Bronchial epithelial cell (primary cell): Measurements from ENCODE around the gene ZNF528. TPM values are rescaled to one million over a fixed set of nuclear protein-coding genes. Genes with fewer than 3 reads are reported as not detected.
A peak's percentile ranks its signal among the peaks of the same experiment; 100 is the strongest.

ENCODE experiments used
- DNase-seq: peaks from one replicate; pipeline ENCODE4 v3.0.0-alpha.2; 2010; ENCODE audit warnings: low read depth
- FAIRE-seq: peaks from 2 replicates; lab custom pipeline; 2011; peaks lifted over from hg19 to GRCh38; lab: Jason Lieb, UNC
- H3K27me3 ChIP-seq: 2 replicates; pipeline ENCODE4 v1.5.1; 2011; ENCODE audit warnings: low read length; ENCODE audit not compliant: control insufficient read depth, insufficient read depth
- H3K36me3 ChIP-seq: 2 replicates; pipeline ENCODE4 v1.5.1; 2011; ENCODE audit warnings: low read length; ENCODE audit not compliant: control insufficient read depth, insufficient read depth
- H3K4me3 ChIP-seq: 2 replicates; pipeline ENCODE4 v1.5.1; 2011; ENCODE audit warnings: mild to moderate bottlenecking, low read depth, low read length, control low read depth
- total RNA-seq: library from RNA; depleted of rRNA; stranded (reverse); fragments of >200 nt; gene quantifications from 2 replicates; pipeline ENCODE4 v1.2.1, GENCODE V29; 2014
- TF ChIP-seq, protein P1 (sequence below): IDR thresholded peaks from 2 replicates; pipeline ENCODE4 v1.5.1; 2011; ENCODE audit warnings: mild to moderate bottlenecking, moderate library complexity, low read length, control low read depth, inconsistent platforms; ENCODE audit not compliant: insufficient read depth, severe bottlenecking

ZNF528 gene
- total RNA-seq, 1 donor from 2014 or later = 15.8 TPM

DNA sequence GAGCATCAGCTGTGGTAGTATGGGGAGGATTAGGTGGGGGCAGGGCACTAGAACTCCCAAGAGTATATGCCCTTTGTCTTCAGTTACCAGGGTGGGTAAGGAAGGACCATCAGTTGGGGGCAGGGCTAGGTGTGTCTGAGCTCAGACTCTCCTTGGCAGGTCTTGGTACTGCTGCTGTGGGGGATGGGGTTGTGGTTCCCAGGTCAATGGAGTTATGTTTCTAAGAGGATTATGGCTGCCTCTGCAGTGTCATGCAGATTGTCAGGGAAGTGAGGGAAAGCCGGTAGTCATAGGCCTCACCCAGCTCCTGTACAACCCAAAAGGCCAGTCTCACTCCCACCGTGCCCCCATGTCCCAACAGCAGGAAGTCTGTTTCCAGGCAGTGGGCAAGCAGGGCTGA, 46.9 kb downstream of the ZNF528 start:
- Histone ChIP-seq H3K36me3 (no peaks in the 10 kb centered on the region), H3K4me3 (no peak overlapping the region), H3K27me3 (no peaks in the 10 kb centered on the region)
- DNase-seq (no peak), FAIRE-seq (peak; percentile 68)
- TF ChIP-seq, protein P1, sequence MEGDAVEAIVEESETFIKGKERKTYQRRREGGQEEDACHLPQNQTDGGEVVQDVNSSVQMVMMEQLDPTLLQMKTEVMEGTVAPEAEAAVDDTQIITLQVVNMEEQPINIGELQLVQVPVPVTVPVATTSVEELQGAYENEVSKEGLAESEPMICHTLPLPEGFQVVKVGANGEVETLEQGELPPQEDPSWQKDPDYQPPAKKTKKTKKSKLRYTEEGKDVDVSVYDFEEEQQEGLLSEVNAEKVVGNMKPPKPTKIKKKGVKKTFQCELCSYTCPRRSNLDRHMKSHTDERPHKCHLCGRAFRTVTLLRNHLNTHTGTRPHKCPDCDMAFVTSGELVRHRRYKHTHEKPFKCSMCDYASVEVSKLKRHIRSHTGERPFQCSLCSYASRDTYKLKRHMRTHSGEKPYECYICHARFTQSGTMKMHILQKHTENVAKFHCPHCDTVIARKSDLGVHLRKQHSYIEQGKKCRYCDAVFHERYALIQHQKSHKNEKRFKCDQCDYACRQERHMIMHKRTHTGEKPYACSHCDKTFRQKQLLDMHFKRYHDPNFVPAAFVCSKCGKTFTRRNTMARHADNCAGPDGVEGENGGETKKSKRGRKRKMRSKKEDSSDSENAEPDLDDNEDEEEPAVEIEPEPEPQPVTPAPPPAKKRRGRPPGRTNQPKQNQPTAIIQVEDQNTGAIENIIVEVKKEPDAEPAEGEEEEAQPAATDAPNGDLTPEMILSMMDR = no peak

DNA sequence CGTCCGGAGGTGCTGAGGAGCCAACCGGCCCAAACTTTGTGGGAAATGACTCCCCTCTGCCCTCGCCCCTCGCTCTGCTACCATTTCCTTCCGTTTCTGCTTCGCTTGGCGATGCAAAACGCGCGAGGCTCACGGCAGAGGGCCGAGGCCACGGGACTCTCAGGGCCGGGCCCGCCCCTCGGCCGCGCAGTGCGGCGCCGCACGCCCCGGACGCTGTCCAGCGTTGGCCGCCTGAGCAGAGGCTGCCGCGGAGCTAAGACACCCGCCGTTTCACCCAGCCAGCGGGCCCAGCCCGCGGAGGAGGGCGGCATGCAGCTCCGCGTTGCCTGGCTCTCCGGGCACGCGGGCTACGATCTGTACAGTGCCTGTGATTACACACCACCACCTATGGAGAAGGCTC, 53.6 kb downstream of the ZNF528 start:
- DNase-seq = no peak
- FAIRE-seq = no peak
- Histone ChIP-seq H3K27me3 (no peaks in the 10 kb centered on the region), H3K4me3 (no peak overlapping the region), H3K36me3 (no peaks in the 10 kb centered on the region)
- TF ChIP-seq, protein P1 = no peak

DNA sequence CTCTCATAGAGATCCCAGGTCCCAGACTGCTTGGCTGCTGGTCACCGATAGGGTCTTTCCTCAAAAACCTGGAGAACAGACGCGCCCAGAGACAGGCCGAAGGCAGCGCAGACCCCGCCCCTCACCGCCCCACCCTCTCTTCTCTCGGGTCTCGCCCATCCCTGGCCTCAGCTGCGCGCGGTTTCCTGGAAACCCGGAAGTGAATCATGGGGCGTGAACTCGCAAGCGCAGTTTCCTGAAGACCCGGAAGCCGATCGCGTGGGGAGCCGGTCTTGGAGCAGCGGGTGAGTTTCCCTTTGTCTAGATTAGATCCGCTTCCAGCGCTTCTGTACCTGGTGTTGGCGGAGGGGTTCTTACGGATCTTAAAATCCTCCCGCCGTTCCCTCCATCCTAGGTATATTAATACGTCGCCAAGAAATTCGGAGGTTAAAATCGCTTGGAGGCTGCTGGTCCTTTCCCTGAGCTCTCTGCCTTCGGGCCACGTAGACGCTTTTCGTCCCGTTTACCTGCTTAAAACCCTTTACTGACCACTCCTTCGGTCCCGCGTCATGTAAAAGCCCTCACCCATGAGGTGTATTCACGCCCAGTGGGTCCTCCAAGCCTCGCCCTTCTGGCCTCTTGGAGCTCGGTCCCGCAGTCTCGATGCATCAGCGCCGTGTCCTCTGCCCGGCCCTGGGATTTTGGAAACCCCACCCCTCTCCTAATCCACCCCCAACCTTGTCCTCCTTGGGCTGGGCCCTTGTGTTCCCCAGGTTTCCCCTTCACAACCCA, 55.9 kb downstream of the ZNF528 start, which contains the start of gene ZNF578:
Gene ZNF578 (plus strand): TSS at position 230 of the 771 bp plus-strand sequence. CDS start 48,293 bp downstream, outside the sequence.
- Histone ChIP-seq H3K4me3 (peak within 1 kb of the TSS; percentile 41), H3K27me3 (no peaks in the 10 kb centered on the region), H3K36me3 (peaks cover 1% of the 10 kb centered on the region)
- FAIRE-seq = no peak
- DNase-seq = peak; percentile 65
- TF ChIP-seq, protein P1 = no peak

DNA sequence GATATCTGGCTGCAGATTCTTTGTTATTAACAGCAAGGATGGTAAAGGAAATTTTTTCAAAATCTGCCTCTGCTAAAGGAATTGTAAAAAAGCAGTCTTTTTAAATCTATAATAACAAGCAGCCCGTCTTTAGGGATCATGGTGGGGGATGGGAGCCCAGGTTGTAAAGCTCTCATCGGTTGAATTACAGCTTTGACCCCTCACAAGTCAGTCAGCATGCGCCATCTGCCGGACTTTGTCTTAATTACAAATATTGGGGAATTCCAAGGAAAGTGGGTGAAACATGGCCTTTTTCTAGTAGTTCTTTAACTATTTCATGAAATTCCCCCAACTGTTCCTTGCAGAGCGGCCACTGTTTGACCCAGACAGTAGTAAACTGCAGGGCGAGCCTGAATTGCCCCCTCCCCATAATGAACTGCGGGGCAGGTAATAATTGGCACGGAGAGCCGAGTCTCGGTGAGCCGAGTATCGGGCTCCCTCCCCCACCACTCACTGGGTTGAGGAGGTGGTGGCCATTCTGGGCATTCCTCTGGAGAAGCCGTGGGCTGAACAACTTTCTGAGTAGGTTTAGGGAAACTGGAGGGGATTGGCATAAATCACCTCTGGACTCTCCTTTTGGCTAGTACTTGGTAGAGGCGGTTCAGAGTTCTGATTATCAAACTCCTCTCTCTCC, 67.3 kb downstream of the ZNF528 start:
- no peaks in the 10 kb centered on the region for H3K27me3 ChIP-seq
- DNase-seq (no peak), FAIRE-seq (no peak)
- no peak overlapping the region for H3K4me3 ChIP-seq
- no peaks in the 10 kb centered on the region for H3K36me3 ChIP-seq
- TF ChIP-seq, protein P1 = no peak

Other genes with a start within 250 kb of the ZNF528 start
- 6.1 and 6.3 TPM in 2 replicates for gene ZNF836, start 226.2 kb upstream of the ZNF528 start, total RNA-seq
- 67.4 and 92.7 TPM in 2 replicates for gene PPP2R1A, start 207.8 kb upstream of the ZNF528 start, total RNA-seq
- gene ZNF766, start 128.3 kb upstream of the ZNF528 start, total RNA-seq = 13.2 and 14.6 TPM in 2 replicates
- gene ZNF480, start 100.7 kb upstream of the ZNF528 start, total RNA-seq = 2.6 and 2.7 TPM in 2 replicates
- gene ZNF610, start 61.6 kb upstream of the ZNF528 start, total RNA-seq = 1.3 and 1.4 TPM in 2 replicates
- 22.1 and 24.0 TPM in 2 replicates for gene ZNF880, start 27.9 kb upstream of the ZNF528 start, total RNA-seq
- gene ZNF534, start 31.3 kb downstream of the ZNF528 start, total RNA-seq = not detected in 2 replicates
- 2.2 and 2.4 TPM in 2 replicates for gene ZNF578, start 55.7 kb downstream of the ZNF528 start, total RNA-seq
- gene ZNF808, start 129.8 kb downstream of the ZNF528 start, total RNA-seq = 12.6 and 17.0 TPM in 2 replicates
- gene ZNF701, start 172.4 kb downstream of the ZNF528 start, total RNA-seq = 11.6 and 15.6 TPM in 2 replicates
- gene ZNF83, start 240.5 kb downstream of the ZNF528 start, total RNA-seq = 132 and 163 TPM in 2 replicates